Omental fat pad (tissue), 4 donors: ENCODE measurements around the gene SAFB2. TPM values are rescaled to one million over a fixed set of nuclear protein-coding genes. Genes with fewer than 3 reads are reported as not detected.

Experiments
- ATAC-seq: fragments of 150-250 bp; one replicate; pipeline ENCODE4 v1.9.1; 2016; ENCODE audit warnings: mild to moderate bottlenecking, moderate library complexity; ENCODE audit not compliant: low FRiP score
- DNase-seq: peaks from one replicate; pipeline ENCODE4 v3.0.0-alpha.2; 2019; ENCODE audit warnings: low spot score
- total RNA-seq, 4 donors: library from RNA; depleted of rRNA; stranded (reverse); fragments of >200 nt; gene quantifications; one replicate each; pipeline ENCODE4 v1.1.0, GENCODE V29; 2016
- TF ChIP-seq, protein P1 (sequence below), 3 donors: fragments of 450-650 bp; IDR thresholded peaks; one replicate each; pipeline ENCODE4 v1.5.1; 2016 to 2017; ENCODE audit warnings: antibody characterized with exemption in 3 of 3, mild to moderate bottlenecking in 3 of 3, moderate library complexity in 2 of 3

Gene SAFB2
- total RNA-seq, 4 donors from 2014 or later, result 32.0 to 77.9 (median 51.1) TPM

DNA sequence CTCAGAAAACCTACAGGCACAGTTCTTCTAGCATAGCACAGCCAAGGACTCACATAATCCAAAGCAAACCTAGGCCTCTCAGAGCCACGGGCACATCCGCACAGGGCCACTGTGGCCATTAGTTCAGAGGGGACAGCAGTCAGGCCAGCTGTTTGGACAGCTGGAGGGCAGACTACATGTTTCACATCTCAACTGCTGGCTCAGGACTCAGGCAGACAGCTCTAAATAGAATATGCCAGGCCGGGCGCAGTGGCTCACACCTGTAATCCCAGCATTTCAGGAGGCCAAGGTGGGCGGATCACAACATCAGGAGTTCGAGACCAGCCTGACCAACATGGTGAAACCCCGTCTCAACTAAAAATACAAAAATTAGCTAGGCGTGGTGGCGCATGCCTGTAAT lies 26.8 kb downstream of the SAFB2 start:
- ATAC-seq (no peak), DNase-seq (no peak)
- TF ChIP-seq, protein P1, sequence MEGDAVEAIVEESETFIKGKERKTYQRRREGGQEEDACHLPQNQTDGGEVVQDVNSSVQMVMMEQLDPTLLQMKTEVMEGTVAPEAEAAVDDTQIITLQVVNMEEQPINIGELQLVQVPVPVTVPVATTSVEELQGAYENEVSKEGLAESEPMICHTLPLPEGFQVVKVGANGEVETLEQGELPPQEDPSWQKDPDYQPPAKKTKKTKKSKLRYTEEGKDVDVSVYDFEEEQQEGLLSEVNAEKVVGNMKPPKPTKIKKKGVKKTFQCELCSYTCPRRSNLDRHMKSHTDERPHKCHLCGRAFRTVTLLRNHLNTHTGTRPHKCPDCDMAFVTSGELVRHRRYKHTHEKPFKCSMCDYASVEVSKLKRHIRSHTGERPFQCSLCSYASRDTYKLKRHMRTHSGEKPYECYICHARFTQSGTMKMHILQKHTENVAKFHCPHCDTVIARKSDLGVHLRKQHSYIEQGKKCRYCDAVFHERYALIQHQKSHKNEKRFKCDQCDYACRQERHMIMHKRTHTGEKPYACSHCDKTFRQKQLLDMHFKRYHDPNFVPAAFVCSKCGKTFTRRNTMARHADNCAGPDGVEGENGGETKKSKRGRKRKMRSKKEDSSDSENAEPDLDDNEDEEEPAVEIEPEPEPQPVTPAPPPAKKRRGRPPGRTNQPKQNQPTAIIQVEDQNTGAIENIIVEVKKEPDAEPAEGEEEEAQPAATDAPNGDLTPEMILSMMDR (IDR thresholded peaks at IDR 0.05), result no peak

DNA sequence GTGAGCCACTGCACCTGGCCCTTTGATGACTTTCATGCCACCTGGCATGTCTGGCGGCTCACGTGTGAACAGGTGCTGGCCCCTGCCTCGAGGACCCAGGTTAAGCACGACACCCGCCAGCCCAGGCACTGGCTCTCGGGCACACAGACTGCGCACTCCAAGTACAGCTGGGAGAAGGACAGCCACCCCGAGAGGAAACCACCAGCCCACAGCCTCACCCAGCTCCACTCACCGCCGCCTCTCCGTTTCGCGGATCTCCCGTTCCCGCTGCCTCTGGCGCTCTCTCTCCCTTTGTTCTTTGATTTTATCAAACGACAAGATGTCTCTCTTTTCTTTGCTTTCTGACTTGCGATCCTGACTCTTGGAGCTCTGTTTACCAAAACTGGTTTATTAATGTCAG lies 27.4 kb downstream of the SAFB2 start:
- TF ChIP-seq, protein P1 (IDR thresholded peaks at IDR 0.05), result no peak
- DNase-seq (no peak), ATAC-seq (no peak)

DNA sequence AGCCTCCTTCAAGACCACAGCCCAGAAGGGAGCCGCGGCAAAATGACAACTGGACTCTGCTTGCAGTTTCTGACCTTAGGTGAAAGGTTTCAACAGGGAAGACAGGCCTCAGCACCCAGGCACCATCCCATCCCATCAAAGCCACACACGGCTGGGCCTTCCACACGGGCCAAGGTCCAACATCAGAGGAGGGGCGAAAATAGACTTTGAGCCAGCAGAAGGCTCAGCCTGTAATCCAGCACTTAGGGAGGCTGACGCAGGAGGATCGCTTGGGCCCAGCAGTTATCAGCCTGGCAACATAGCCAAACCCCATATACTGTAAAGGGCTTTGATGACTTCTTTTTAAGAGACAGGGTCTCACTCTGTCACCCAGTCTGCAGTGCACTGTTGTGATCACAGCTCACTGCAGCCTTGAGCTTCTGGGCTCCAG lies 28.0 kb downstream of the SAFB2 start:
- ATAC-seq, result no peak
- TF ChIP-seq, protein P1 (IDR thresholded peaks at IDR 0.05), result no peak
- no peak for DNase-seq

DNA sequence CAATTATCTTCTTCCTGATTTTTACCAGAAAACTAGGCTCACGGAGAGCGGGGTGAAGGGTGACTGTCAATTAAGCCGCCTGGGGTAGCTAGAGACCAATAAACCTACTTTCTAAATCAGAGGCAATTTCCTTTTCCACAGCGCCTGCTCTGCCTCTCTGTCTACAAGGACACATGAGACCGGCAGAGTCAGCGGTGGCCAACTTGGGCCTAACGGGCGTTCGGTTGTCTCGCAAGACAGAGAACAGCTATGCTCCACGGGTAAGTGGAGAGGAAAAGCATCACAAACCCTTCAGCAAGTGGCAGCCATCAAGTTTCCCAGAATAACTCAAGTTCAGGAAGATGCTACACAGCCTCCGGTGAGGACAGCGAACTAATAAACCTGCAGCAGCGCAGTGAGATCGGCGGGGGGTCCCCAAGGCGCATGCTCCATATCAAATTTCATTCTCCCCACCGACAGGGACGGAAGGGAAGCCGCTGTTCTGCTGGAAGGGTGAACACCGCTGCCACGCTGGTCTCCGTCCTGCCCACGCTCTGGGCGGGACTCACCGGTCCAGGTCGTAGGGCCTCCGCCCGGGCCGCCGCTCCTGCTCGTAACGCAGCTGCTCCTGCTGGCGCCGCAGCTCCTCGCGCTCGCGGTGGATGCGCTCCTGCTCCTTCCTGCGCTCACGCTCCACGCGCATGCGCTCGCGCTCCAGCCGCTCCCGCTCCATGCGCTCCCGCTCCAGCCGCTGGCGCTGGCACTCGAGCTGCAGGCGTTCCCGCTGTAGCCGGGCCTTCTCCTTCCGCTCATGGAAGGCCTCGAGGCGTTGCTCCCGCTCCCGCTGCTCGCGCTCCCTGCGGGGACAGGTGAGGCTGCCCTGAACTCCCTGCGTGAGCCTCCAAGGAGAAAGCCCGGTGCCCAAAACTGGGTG lies 29.0 kb downstream of the SAFB2 start:
- TF ChIP-seq, protein P1 (IDR thresholded peaks at IDR 0.05), result no peak
- DNase-seq, result no peak
- ATAC-seq, result no peak

DNA sequence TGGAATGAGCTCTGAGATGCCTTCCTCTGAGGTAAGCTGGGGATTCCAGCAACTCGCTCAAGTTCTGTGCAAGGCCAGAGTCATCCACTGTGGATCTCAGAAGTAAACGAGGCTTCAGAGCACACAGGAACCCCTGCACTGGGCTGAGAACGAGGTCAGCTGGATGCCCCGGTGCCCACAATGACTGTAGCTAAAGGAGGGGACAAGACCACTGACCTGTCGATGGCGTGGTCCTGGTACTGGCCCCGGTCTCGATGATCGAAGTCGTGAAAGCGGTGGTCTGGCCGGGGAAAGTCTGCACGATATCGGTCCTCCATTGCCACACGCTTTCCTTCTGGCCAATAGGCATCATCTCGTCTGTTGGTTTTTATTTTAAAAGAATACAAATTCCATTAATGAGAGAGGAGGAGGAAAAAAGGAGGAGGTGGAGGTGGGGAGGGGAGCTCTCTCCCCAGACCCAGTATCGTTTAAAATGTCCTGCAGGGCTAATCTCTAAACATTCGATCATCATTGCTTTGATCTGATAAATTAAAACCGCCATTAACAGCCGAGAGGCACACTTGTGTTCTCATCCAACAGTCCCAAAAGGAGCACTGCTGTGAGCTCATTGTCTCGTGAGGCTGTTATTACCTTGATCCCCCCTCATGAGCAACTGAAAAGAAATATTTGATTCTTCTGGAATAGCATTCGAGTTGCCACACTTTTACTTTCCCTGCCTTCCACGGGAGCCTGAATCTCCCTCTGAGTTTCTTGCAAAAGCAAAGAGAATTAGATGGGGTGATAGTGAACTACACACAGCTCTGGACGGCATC lies 29.8 kb downstream of the SAFB2 start:
- TF ChIP-seq, protein P1 (IDR thresholded peaks at IDR 0.05), result no peak
- ATAC-seq (no peak), DNase-seq (no peak)

DNA sequence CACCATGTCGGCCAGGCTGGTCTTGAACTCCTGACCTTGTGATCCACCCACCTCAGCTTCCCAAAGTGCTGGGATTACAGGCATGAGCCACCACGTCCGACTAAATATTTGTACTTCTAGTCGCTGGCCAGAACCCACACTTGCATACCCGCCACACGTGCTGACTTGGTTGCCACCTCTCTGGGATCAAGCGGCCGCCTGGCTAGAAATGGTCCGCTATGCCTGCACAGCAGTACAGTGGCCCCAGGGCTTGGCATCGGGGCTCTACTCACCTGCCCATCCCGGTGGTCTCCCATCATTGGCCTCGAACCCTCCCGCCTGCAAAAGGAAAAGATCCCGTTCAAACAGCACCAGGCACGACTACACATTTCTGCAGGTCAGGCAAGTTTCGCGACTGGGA lies 31.1 kb downstream of the SAFB2 start:
- TF ChIP-seq, protein P1 (IDR thresholded peaks at IDR 0.05), result no peak
- no peak for ATAC-seq
- DNase-seq, result no peak
